ENCODE data around the gene ANKUB1. TPM values are rescaled to one million over a fixed set of nuclear protein-coding genes. Genes with fewer than 3 reads are reported as not detected.

The ANKUB1 gene
- total and polyA plus RNA-seq, 2 donors (not counting 1 experiment from before 2014, with no cell fraction given) = not detected

DNA sequence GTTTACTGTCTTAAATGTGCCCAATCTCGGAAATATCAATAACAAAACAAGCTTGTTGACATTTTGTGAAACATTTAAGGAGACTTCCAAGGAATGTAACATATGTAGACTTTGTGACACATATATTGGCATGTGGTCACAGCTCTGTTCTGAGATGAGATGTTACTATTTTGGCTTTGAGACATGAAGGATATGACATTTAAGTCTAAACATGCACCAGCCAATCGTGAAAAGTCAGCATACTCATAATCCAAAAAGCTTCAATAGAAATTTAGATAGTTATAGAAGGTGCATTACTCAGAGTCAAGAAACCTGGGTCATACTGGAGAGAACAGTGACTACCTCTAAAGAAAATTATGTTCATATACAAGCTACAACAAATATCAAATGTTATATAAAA lies 53.5 kb downstream of the ANKUB1 start:
- Histone ChIP-seq H3K4me3 (ENCODE audit: control extremely low read depth in 1 of 5, extremely low read depth in 1 of 5, insufficient read depth in 1 of 5, low read depth in 2 of 5, low read length in 4 of 5) (no peak overlapping the region), H2AFZ (ENCODE audit: insufficient read depth, low read depth, low read length, poor library complexity, severe bottlenecking) (no peak overlapping the region), H3K9ac (ENCODE audit: low read length) (no peak overlapping the region), H3K4me2 (replicated peaks; ENCODE audit: low read depth, low read length, poor library complexity, severe bottlenecking) (no peak overlapping the region), H4K20me1 (ENCODE audit: control insufficient read depth, insufficient read depth, low read length, poor library complexity, severe bottlenecking) (no peaks in the 10 kb centered on the region), H3K27ac (ENCODE audit: low read length in 2 of 2) (no peak overlapping the region), H3K27me3 (replicated peaks in 1 of 4; ENCODE audit: control extremely low read depth in 1 of 4, control insufficient read depth in 3 of 4, insufficient read depth in 4 of 4, low read length in 3 of 4) (no peaks in the 10 kb centered on the region), H3K79me2 (ENCODE audit: control insufficient read depth, insufficient read depth, low read length) (no peaks in the 10 kb centered on the region), H3K4me1 (ENCODE audit: control insufficient read depth in 2 of 2, insufficient read depth in 2 of 2, low read length in 2 of 2) (no peaks in the 10 kb centered on the region), H3K9me3 (ENCODE audit: control extremely low read depth in 1 of 3, control insufficient read depth in 2 of 3, insufficient read depth in 1 of 3, low read length in 2 of 3) (no peaks in the 10 kb centered on the region), H3K36me3 (replicated peaks in 1 of 2; ENCODE audit: control extremely low read depth in 1 of 2, control insufficient read depth in 1 of 2, extremely low read depth in 1 of 2, insufficient read depth in 2 of 2, low read length in 1 of 2) (peaks cover 8 to 29% of the 10 kb centered on the region in 2 experiments)
- no peak for ATAC-seq (ENCODE audit: low read depth)
- POLR2A ChIA-PET = no interaction called here
- H3K27ac Mint-ChIP-seq = no peak overlapping the region
- no peaks in the 10 kb centered on the region for H3K4me1 Mint-ChIP-seq
- no CpG with 5 or more reads among the region's 2 CpGs for WGBS (ENCODE audit: insufficient coverage)
- CTCF ChIA-PET = interaction anchor here (1.0 kb wide), 1 partner anchor 69 kb away, joined by 3 read pairs; no protein-coding TSS in a partner anchor
- no peaks in the 10 kb centered on the region for H3K9me3 Mint-ChIP-seq (ENCODE audit: insufficient read depth)
- intact Hi-C loops (cut with micrococcal nuclease) = no loop called here
- H3K4me3 Mint-ChIP-seq = no peak overlapping the region
- no peak for DNase-seq
- H3K27me3 Mint-ChIP-seq = no peaks in the 10 kb centered on the region
- no peak for TF ChIP-seq EZH2 (IDR thresholded peaks at IDR 0.05; ENCODE audit: borderline replicate concordance, insufficient read depth, low read depth, low read length, poor library complexity, severe bottlenecking)
- TF ChIP-seq, protein P1, sequence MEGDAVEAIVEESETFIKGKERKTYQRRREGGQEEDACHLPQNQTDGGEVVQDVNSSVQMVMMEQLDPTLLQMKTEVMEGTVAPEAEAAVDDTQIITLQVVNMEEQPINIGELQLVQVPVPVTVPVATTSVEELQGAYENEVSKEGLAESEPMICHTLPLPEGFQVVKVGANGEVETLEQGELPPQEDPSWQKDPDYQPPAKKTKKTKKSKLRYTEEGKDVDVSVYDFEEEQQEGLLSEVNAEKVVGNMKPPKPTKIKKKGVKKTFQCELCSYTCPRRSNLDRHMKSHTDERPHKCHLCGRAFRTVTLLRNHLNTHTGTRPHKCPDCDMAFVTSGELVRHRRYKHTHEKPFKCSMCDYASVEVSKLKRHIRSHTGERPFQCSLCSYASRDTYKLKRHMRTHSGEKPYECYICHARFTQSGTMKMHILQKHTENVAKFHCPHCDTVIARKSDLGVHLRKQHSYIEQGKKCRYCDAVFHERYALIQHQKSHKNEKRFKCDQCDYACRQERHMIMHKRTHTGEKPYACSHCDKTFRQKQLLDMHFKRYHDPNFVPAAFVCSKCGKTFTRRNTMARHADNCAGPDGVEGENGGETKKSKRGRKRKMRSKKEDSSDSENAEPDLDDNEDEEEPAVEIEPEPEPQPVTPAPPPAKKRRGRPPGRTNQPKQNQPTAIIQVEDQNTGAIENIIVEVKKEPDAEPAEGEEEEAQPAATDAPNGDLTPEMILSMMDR (IDR thresholded peaks at IDR 0.05) = no peak

DNA sequence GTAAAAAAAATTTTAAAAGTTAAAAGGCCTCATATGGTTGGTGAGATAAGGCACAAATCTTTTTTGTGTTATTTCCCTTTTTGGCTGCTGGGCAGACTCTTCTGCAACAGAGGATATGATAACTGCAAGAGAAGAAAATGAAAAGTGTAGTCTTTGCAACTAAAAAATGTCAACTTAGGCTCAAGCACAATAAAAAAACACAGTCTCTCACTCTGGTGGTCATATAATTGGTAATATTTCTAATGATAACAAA lies 55.5 kb downstream of the ANKUB1 start:
- ATAC-seq (ENCODE audit: low read depth) = no peak

More for the DNA sequence above, 55.5 kb downstream of the ANKUB1 start:
- Histone ChIP-seq H3K4me2 (replicated peaks; ENCODE audit: low read depth, low read length, poor library complexity, severe bottlenecking) (no peak overlapping the region), H3K27ac (ENCODE audit: low read length in 2 of 2) (no peak overlapping the region), H3K9ac (ENCODE audit: low read length) (no peak overlapping the region), H3K4me1 (ENCODE audit: control insufficient read depth in 2 of 2, insufficient read depth in 2 of 2, low read length in 2 of 2) (no peaks in the 10 kb centered on the region), H3K4me3 (ENCODE audit: control extremely low read depth in 1 of 5, extremely low read depth in 1 of 5, insufficient read depth in 1 of 5, low read depth in 2 of 5, low read length in 4 of 5) (no peak overlapping the region), H2AFZ (ENCODE audit: insufficient read depth, low read depth, low read length, poor library complexity, severe bottlenecking) (no peak overlapping the region), H3K9me3 (ENCODE audit: control extremely low read depth in 1 of 3, control insufficient read depth in 2 of 3, insufficient read depth in 1 of 3, low read length in 2 of 3) (no peaks in the 10 kb centered on the region), H3K79me2 (ENCODE audit: control insufficient read depth, insufficient read depth, low read length) (no peaks in the 10 kb centered on the region), H3K27me3 (replicated peaks in 1 of 4; ENCODE audit: control extremely low read depth in 1 of 4, control insufficient read depth in 3 of 4, insufficient read depth in 4 of 4, low read length in 3 of 4) (no peaks in the 10 kb centered on the region), H3K36me3 (replicated peaks in 1 of 2; ENCODE audit: control extremely low read depth in 1 of 2, control insufficient read depth in 1 of 2, extremely low read depth in 1 of 2, insufficient read depth in 2 of 2, low read length in 1 of 2) (peaks cover 6 to 24% of the 10 kb centered on the region in 2 experiments), H4K20me1 (ENCODE audit: control insufficient read depth, insufficient read depth, low read length, poor library complexity, severe bottlenecking) (no peaks in the 10 kb centered on the region)
- H3K9me3 Mint-ChIP-seq (ENCODE audit: insufficient read depth) = no peaks in the 10 kb centered on the region
- no peaks in the 10 kb centered on the region for H3K4me1 Mint-ChIP-seq
- TF ChIP-seq EZH2 (IDR thresholded peaks at IDR 0.05; ENCODE audit: borderline replicate concordance, insufficient read depth, low read depth, low read length, poor library complexity, severe bottlenecking) = no peak
- TF ChIP-seq, protein P1 (IDR thresholded peaks at IDR 0.05) = no peak
- CTCF ChIA-PET = no interaction called here
- intact Hi-C loops (cut with micrococcal nuclease) = no loop called here
- H3K27me3 Mint-ChIP-seq = no peaks in the 10 kb centered on the region
- H3K4me3 Mint-ChIP-seq = no peak overlapping the region
- H3K27ac Mint-ChIP-seq = no peak overlapping the region
- POLR2A ChIA-PET = no interaction called here
- no peak for DNase-seq
